Posterior cingulate gyrus (tissue), 11 donors: ENCODE measurements around the gene PHKB.

Source experiments
- DNase-seq, 10 donors: peaks; one replicate each; pipeline versions ENCODE4 v3.0.0 to v3.0.0-alpha.2; 2020 to 2021; ENCODE audit warnings: mixed read lengths in 3 of 10
- intact Hi-C: fragments of 100-400 bp; cut with DNase I; formaldehyde crosslinking; loops from one replicate; pipeline ENCODE4 v1.15.1; 2023

PHKB gene

GRCh38 chr16:47611848-47612493, 150.8 kb downstream of the PHKB start:
- DNase-seq: no peak
- intact Hi-C loops: no loop called here

- DNase-seq: no peak
Measured at GRCh38 chr16:47612711-47613110, 151.6 kb downstream of the PHKB start.

GRCh38 chr16:47613251-47613650, 152.1 kb downstream of the PHKB start:
- intact Hi-C loops: no loop called here
- no peak for DNase-seq

More at GRCh38 chr16:47612711-47613110, 151.6 kb downstream of the PHKB start:
- intact Hi-C loops: no loop called here

- intact Hi-C loops: no loop called here
- no peak for DNase-seq
Measured at GRCh38 chr16:47617732-47618131, 156.6 kb downstream of the PHKB start.

- intact Hi-C loops: no loop called here
- no peak for DNase-seq
Measured at GRCh38 chr16:47622451-47623176, 161.5 kb downstream of the PHKB start.

GRCh38 chr16:47624563-47624962, 163.4 kb downstream of the PHKB start:
- DNase-seq: no peak
- intact Hi-C loops: no loop called here

GRCh38 chr16:47625115-47625567, 164.0 kb downstream of the PHKB start:
- no peak for DNase-seq
- intact Hi-C loops: no loop called here

GRCh38 chr16:47626246-47626645, 165.1 kb downstream of the PHKB start:
- DNase-seq: no peak
- intact Hi-C loops: no loop called here

GRCh38 chr16:47627085-47627639, 166.0 kb downstream of the PHKB start:
- no peak for DNase-seq
- intact Hi-C loops: no loop called here

- DNase-seq: no peak
- intact Hi-C loops: no loop called here
Measured at GRCh38 chr16:47627721-47628120, 166.6 kb downstream of the PHKB start.

- DNase-seq: no peak
- intact Hi-C loops: no loop called here
Measured at GRCh38 chr16:47631131-47631530, 170.0 kb downstream of the PHKB start.

- no peak for DNase-seq
- intact Hi-C loops: no loop called here
Measured at GRCh38 chr16:47634126-47634525, 173.0 kb downstream of the PHKB start.

GRCh38 chr16:47634727-47635126, 173.6 kb downstream of the PHKB start:
- no peak for DNase-seq
- intact Hi-C loops: no loop called here

- intact Hi-C loops: no loop called here
- peak in 2 of 10 donors; percentile 32 to 77 for DNase-seq
Measured at GRCh38 chr16:47636501-47637099, 175.5 kb downstream of the PHKB start.

GRCh38 chr16:47638175-47638574, 177.0 kb downstream of the PHKB start:
- no peak for DNase-seq
- intact Hi-C loops: no loop called here

- no peak for DNase-seq
- intact Hi-C loops: no loop called here
Measured at GRCh38 chr16:47640661-47641060, 179.5 kb downstream of the PHKB start.

GRCh38 chr16:47643323-47644000, 182.3 kb downstream of the PHKB start:
- no peak for DNase-seq
- intact Hi-C loops: no loop called here

GRCh38 chr16:47644166-47644565, 183.0 kb downstream of the PHKB start:
- no peak for DNase-seq
- intact Hi-C loops: no loop called here

- intact Hi-C loops: no loop called here
Measured at GRCh38 chr16:47644661-47645060, 183.5 kb downstream of the PHKB start.

GRCh38 chr16:47646914-47647313, 185.8 kb downstream of the PHKB start:
- intact Hi-C loops: no loop called here
- no peak for DNase-seq

More at GRCh38 chr16:47644661-47645060, 183.5 kb downstream of the PHKB start:
- no peak for DNase-seq

GRCh38 chr16:47657032-47657431, 195.9 kb downstream of the PHKB start:
- DNase-seq: no peak
- intact Hi-C loops: no loop called here
